Neuronal stem cell (in vitro differentiated cells): ENCODE data around the gene RALGPS1.

Experiments used
- DNase-seq: peaks from one replicate; pipeline ENCODE4 v3.0.0-alpha.2; 2013; ENCODE audit warnings: low spot score
- H2AFZ ChIP-seq: one replicate; pipeline ENCODE4 v1.6.1; 2013; ENCODE audit warnings: mild to moderate bottlenecking, low read length, inconsistent platforms
- H2AK5ac ChIP-seq: 2 replicates; pipeline ENCODE4 v1.6.1; 2013; ENCODE audit warnings: low read depth, mild to moderate bottlenecking, inconsistent platforms, low read length, moderate library complexity, mixed read lengths
- H2BK120ac ChIP-seq: 2 replicates; pipeline ENCODE4 v1.6.1; 2013; ENCODE audit warnings: low read depth, mild to moderate bottlenecking, inconsistent platforms, low read length, moderate library complexity, mixed read lengths
- H2BK12ac ChIP-seq: one replicate; pipeline ENCODE4 v1.6.1; 2013; ENCODE audit warnings: low read length, inconsistent platforms
- H2BK15ac ChIP-seq: 2 replicates; pipeline ENCODE4 v1.6.1; 2013; ENCODE audit warnings: mild to moderate bottlenecking, low read length, inconsistent platforms, mixed read lengths
- H2BK5ac ChIP-seq: one replicate; pipeline ENCODE4 v1.6.1; 2013; ENCODE audit warnings: inconsistent platforms, mild to moderate bottlenecking, low read length, moderate library complexity
- H3K14ac ChIP-seq: one replicate; pipeline ENCODE4 v1.6.1; 2013; ENCODE audit warnings: low read length, inconsistent platforms
- H3K18ac ChIP-seq: 2 replicates; pipeline ENCODE4 v1.6.1; 2013; ENCODE audit warnings: low read length, inconsistent platforms
- H3K23ac ChIP-seq: 2 replicates; pipeline ENCODE4 v1.6.1; 2013; ENCODE audit warnings: low read depth, mild to moderate bottlenecking, mixed read lengths, low read length, inconsistent platforms; ENCODE audit not compliant: poor library complexity
- H3K27ac ChIP-seq: replicated peaks from 3 replicates; pipeline ENCODE4 v1.5.1; 2013; ENCODE audit warnings: low read length, inconsistent platforms
- H3K27me3 ChIP-seq, 3 experiments: 2 replicates each; pipeline ENCODE4 v1.6.1; 2013; ENCODE audit warnings: low read length in 3 of 3, mild to moderate bottlenecking in 2 of 3, inconsistent platforms in 1 of 3, low read depth in 1 of 3, mixed read lengths in 1 of 3, moderate library complexity in 1 of 3; ENCODE audit not compliant: control insufficient read depth in 3 of 3, insufficient read depth in 3 of 3
- H3K36me3 ChIP-seq, 2 donors: replicated peaks in 1 of 2; 2 replicates each; pipeline ENCODE4 v1.6.1; 2013; ENCODE audit warnings: low read length in 2 of 2; ENCODE audit not compliant: control insufficient read depth in 2 of 2, insufficient read depth in 2 of 2
- H3K4ac ChIP-seq: 2 replicates; pipeline ENCODE4 v1.6.1; 2013; ENCODE audit warnings: inconsistent platforms, mild to moderate bottlenecking, low read length, moderate library complexity
- H3K4me1 ChIP-seq, 2 donors: 1 replicate in 1 of 2; 2 replicates in 1 of 2; pipeline ENCODE4 v1.6.1; 2013; ENCODE audit warnings: low read length in 2 of 2, low read depth in 1 of 2; ENCODE audit not compliant: control insufficient read depth in 2 of 2, insufficient read depth in 1 of 2
- H3K4me2 ChIP-seq: one replicate; pipeline ENCODE4 v1.6.1; 2013; ENCODE audit warnings: mild to moderate bottlenecking, low read length, inconsistent platforms; ENCODE audit not compliant: insufficient read depth, poor library complexity, severe bottlenecking
- H3K4me3 ChIP-seq, 2 donors: 2 replicates each; pipeline ENCODE4 v1.5.1; 2013; ENCODE audit warnings: low read length in 2 of 2, mild to moderate bottlenecking in 2 of 2, inconsistent platforms in 1 of 2, moderate library complexity in 1 of 2
- H3K79me1 ChIP-seq: one replicate; pipeline ENCODE4 v1.6.1; 2013; ENCODE audit warnings: low read depth, mild to moderate bottlenecking, inconsistent platforms, low read length, moderate library complexity
- H3K9ac ChIP-seq: one replicate; pipeline ENCODE4 v1.6.1; 2013; ENCODE audit warnings: mild to moderate bottlenecking, low read depth, low read length, inconsistent platforms; ENCODE audit not compliant: poor library complexity
- H3K9me3 ChIP-seq, 2 donors: replicated peaks in 1 of 2; 2 replicates each; pipeline versions ENCODE3 to v1.6.1; 2013; ENCODE audit warnings: low read length in 2 of 2, mild to moderate bottlenecking in 2 of 2, inconsistent platforms in 1 of 2, low read depth in 1 of 2, mixed read lengths in 1 of 2, moderate library complexity in 1 of 2; ENCODE audit not compliant: control insufficient read depth in 2 of 2, insufficient read depth in 1 of 2
- H4K8ac ChIP-seq: one replicate; pipeline ENCODE4 v1.6.1; 2013; ENCODE audit warnings: low read depth, mild to moderate bottlenecking, inconsistent platforms, low read length, moderate library complexity
- H4K91ac ChIP-seq: one replicate; pipeline ENCODE4 v1.6.1; 2013; ENCODE audit warnings: low read length, low read depth, mild to moderate bottlenecking, inconsistent platforms; ENCODE audit not compliant: poor library complexity
- WGBS, 2 donors: extraction: QIAGEN DNeasy Blood & Tissue Kit; methylation state at CpG; one replicate each; pipeline ENCODE4 v1.1.7; 2013; ENCODE audit warnings: missing lambda C conversion rate in 2 of 2, mixed read lengths in 1 of 2; ENCODE audit not compliant: insufficient read length in 2 of 2, insufficient replicate concordance in 1 of 2; ENCODE audit errors: extremely low coverage in 2 of 2; 5-methylcytosine and 5-hydroxymethylcytosine counted together

Gene RALGPS1

GRCh38 chr9:126874546-126875314, 39.9 kb upstream of the RALGPS1 start:
- no peak overlapping the region for H4K91ac ChIP-seq
- H3K23ac ChIP-seq, result no peak overlapping the region
- no peak overlapping the region for H2BK120ac ChIP-seq
- WGBS, 2 donors, result no CpG with 5 or more reads among the region's 9 CpGs
- no peak overlapping the region for H3K27ac ChIP-seq
- H2AK5ac ChIP-seq, result no peak overlapping the region
- no peak overlapping the region for H4K8ac ChIP-seq
- peaks cover 0 to 3% of the 10 kb centered on the region in 2 donors for H3K9me3 ChIP-seq
- H3K4me1 ChIP-seq, result no peaks in the 10 kb centered on the region
- H2BK5ac ChIP-seq, result no peak overlapping the region
- peaks cover 4% of the 10 kb centered on the region for H3K79me1 ChIP-seq
- no peak overlapping the region for H3K4ac ChIP-seq
- no peak overlapping the region for H3K9ac ChIP-seq
- H3K36me3 ChIP-seq, result peaks cover 6 to 11% of the 10 kb centered on the region in 2 donors
- DNase-seq, result no peak
- no peaks in the 10 kb centered on the region for H3K27me3 ChIP-seq
- no peak overlapping the region for H2AFZ ChIP-seq
- H3K4me3 ChIP-seq, result no peak overlapping the region
- no peak overlapping the region for H3K14ac ChIP-seq
- H2BK12ac ChIP-seq, result no peak overlapping the region
- no peak overlapping the region for H2BK15ac ChIP-seq
- H3K4me2 ChIP-seq, result no peak overlapping the region
- H3K18ac ChIP-seq, result no peak overlapping the region

DNA sequence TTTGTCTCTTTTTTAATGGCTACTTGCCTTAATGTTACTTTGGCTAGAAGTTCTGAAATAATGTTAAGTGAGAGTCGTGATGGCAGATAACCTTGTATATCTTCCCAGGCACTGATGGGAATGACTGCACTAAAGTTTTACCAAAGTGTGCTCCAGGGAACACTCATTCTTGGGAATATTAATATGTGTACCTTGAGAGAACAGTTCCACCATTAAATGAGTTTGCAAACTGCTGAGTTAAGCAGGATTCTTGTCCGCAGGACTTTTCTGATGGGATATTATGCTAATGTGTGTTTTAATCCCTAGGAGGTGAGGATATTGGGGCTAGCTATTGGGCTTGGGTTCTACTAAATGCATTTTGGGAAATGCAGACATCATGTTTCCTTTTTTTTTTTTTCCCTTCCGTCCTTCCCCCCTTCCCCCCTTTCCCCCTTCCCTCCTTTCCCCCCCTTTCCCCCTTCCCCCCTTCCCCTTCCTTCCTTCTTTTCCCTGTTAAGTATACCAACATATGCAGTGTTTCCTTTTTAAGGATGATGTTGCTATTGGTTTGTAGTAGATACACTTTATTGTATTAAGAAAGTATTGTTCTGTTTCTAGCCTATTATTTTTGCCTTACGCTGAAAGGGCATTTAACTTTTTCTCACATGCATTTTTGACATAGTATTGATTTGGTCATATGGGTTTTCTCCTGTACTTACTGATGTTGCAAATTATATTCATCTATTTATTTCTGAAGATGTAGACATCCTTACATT, 38.6 kb upstream of the RALGPS1 start:
- H3K23ac ChIP-seq, result no peak overlapping the region
- H3K14ac ChIP-seq, result no peak overlapping the region
- no peak overlapping the region for H2BK5ac ChIP-seq
- H2BK12ac ChIP-seq, result no peak overlapping the region
- H3K36me3 ChIP-seq, result peaks cover 13 to 23% of the 10 kb centered on the region in 2 donors
- H3K27ac ChIP-seq, result no peak overlapping the region
- DNase-seq, result no peak
- no peak overlapping the region for H3K4me3 ChIP-seq
- H3K27me3 ChIP-seq, result no peaks in the 10 kb centered on the region
- peaks cover 4% of the 10 kb centered on the region for H3K79me1 ChIP-seq
- H3K9me3 ChIP-seq, result peaks cover 0 to 2% of the 10 kb centered on the region in 2 donors
- no peak overlapping the region for H2AK5ac ChIP-seq
- no peak overlapping the region for H3K18ac ChIP-seq
- no peak overlapping the region for H4K91ac ChIP-seq
- H2BK15ac ChIP-seq, result no peak overlapping the region
- WGBS, 2 donors, result no CpG with 5 or more reads among the region's 4 CpGs
- no peak overlapping the region for H2AFZ ChIP-seq
- H4K8ac ChIP-seq, result no peak overlapping the region
- H3K4ac ChIP-seq, result no peak overlapping the region
- H2BK120ac ChIP-seq, result no peak overlapping the region
- no peak overlapping the region for H3K4me2 ChIP-seq
- no peaks in the 10 kb centered on the region for H3K4me1 ChIP-seq
- no peak overlapping the region for H3K9ac ChIP-seq

DNA sequence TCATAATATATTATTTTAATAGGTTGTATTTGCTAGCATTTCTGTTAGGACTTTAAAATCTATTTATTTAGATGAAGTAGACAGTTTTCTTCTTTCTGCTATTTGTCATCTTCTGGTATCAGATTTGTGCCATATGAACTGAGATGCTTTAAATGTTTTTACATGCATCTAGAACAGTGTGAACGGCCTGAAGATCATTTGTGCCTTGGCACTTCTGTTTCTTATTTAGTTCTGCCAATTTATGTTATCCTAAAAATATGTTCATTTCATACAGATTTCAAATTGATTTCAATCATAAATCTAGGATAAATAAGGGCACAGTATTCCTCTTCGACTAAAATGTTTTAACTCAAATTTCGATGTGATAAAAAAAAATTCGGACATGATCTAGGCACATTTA, 38.1 kb upstream of the RALGPS1 start:
- Histone ChIP-seq H2AFZ (no peak overlapping the region), H3K27ac (no peak overlapping the region), H2BK120ac (no peak overlapping the region), H3K14ac (no peak overlapping the region), H3K4ac (no peak overlapping the region), H3K9ac (no peak overlapping the region), H2BK15ac (no peak overlapping the region), H3K79me1 (peaks cover 4% of the 10 kb centered on the region), H3K4me3 (no peak overlapping the region), H3K9me3 (no peaks in the 10 kb centered on the region), H2BK5ac (no peak overlapping the region), H3K36me3 (peaks cover 14 to 28% of the 10 kb centered on the region in 2 donors), H2BK12ac (no peak overlapping the region), H3K4me1 (no peaks in the 10 kb centered on the region), H4K8ac (no peak overlapping the region), H3K23ac (no peak overlapping the region), H3K18ac (no peak overlapping the region), H4K91ac (no peak overlapping the region), H2AK5ac (no peak overlapping the region), H3K27me3 (no peaks in the 10 kb centered on the region), H3K4me2 (no peak overlapping the region)
- no CpG with 5 or more reads among the region's 4 CpGs for WGBS, 2 donors
- no peak for DNase-seq

GRCh38 chr9:126877418-126877817, 37.2 kb upstream of the RALGPS1 start:
- H3K27me3 ChIP-seq, result no peaks in the 10 kb centered on the region
- H3K4me3 ChIP-seq, result no peak overlapping the region
- H4K8ac ChIP-seq, result no peak overlapping the region
- H2BK5ac ChIP-seq, result no peak overlapping the region
- H3K4ac ChIP-seq, result no peak overlapping the region
- no peak overlapping the region for H3K14ac ChIP-seq
- H3K9ac ChIP-seq, result no peak overlapping the region
- H4K91ac ChIP-seq, result no peak overlapping the region
- no peak overlapping the region for H3K18ac ChIP-seq
- no peak overlapping the region for H3K27ac ChIP-seq
- no peak overlapping the region for H2AK5ac ChIP-seq
- no peak overlapping the region for H2BK120ac ChIP-seq
- H3K36me3 ChIP-seq, result peaks cover 14 to 37% of the 10 kb centered on the region in 2 donors
- WGBS, 2 donors, result no CpG with 5 or more reads among the region's 9 CpGs
- H3K4me2 ChIP-seq, result no peak overlapping the region
- no peaks in the 10 kb centered on the region for H3K4me1 ChIP-seq
- H3K23ac ChIP-seq, result no peak overlapping the region
- H2AFZ ChIP-seq, result no peak overlapping the region
- no peak overlapping the region for H2BK12ac ChIP-seq
- peaks cover 2% of the 10 kb centered on the region for H3K79me1 ChIP-seq
- H2BK15ac ChIP-seq, result no peak overlapping the region
- no peak for DNase-seq
- no peaks in the 10 kb centered on the region for H3K9me3 ChIP-seq
